Heart left ventricle (tissue), 13 donors: ENCODE results near the gene RNFT2.

Experiments used
- CTCF ChIP-seq, 12 donors: fragments of 200-600 bp; sonication (generic) in 4 of 12; IDR thresholded peaks; one replicate each; pipeline versions ENCODE4 v1.5.0 to v1.8.0; 2018 to 2022; ENCODE audit warnings: antibody characterized with exemption in 12 of 12, mild to moderate bottlenecking in 5 of 12
- POLR2A ChIP-seq, 2 donors: fragments of 450-650 bp; IDR thresholded peaks; one replicate each; pipeline ENCODE4 v1.6.1; 2017; ENCODE audit warnings: antibody characterized with exemption in 2 of 2, mild to moderate bottlenecking in 2 of 2, moderate library complexity in 2 of 2
- donor health status: ischemic (EF 13 %, LVEDD 7.1; RV severe dilation, severe dysfunction).
- donor health status: DM: no; HTN: yes; CAD: no.
- donor health status: DM: no; HTN: no; CAD: no.
- donor health status: ischemic (EF 25% LVEDD 6.9; RV normal size, moderate dysfunction).
- donor health status: ischemic (EF 25% LVEDD 5.7; RV mildly dilated, moderate dysfunction).
- donor health status: ischemic (EF 35%, LVEDD 5.7; RV mildly dilated, moderate dysfunction).
- donor health status: nonischemic (EF 11% LVEDD 7.7; RV severe dilation, severe dysfunction).
- donor health status: DM: yes; HTN: yes; CAD: no.
- donor health status: PGD.
- donor health status: ischemic (EF 29% LVEDD 5.4; RV normal size, mild dysfunction).
- donor health status: nonischemic (EF 23%, LVEDD 6.1; RV moderate dilation, normal function).

- TF ChIP-seq POLR2A (IDR thresholded peaks at IDR 0.05) (no peak), CTCF (IDR thresholded peaks at IDR 0.05) (no peak)
Observed at GRCh38 chr12:116735951-116736599, 2.0 kb upstream of the RNFT2 start.
